Measurements from ENCODE around the gene DDN. TPM values are rescaled to one million over a fixed set of nuclear protein-coding genes. Genes with fewer than 3 reads are reported as not detected.

The DDN gene
- total and polyA plus RNA-seq, 8 donors, result 0.03 to 0.12 (median 0.06) TPM; not detected in 3

DNA sequence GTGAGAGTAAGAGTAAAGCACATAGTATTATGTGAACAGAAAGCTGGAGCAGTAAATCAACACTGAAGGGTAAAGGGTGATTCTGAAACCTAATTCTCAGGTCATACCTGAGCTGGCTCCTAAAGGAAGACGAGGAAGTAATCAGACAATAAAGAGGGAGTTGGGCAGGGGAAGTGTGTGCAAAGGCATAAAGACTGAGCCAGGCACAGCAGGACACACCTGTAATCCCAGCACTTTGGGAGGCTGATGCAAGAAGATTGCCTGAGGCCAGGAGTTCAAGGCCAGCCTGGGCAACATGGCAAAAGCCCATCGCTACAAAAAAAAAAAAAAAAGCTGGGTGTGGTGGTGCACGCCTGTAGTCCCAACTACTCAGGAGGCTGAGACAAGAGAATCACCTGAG is 51.4 kb downstream of the DDN start:
- Histone ChIP-seq H3K4me3 (no peak overlapping the region), H3K9me3 (no peaks in the 10 kb centered on the region), H3K36me3 (no peaks in the 10 kb centered on the region), H3K4me1 (no peaks in the 10 kb centered on the region), H3K27me3 (no peaks in the 10 kb centered on the region), H3K27ac (no peak overlapping the region)
- no peak for FAIRE-seq
- intact Hi-C loops (cut with DNase I), result no loop called here
- ATAC-seq, result peak in 1 of 4 donors; percentile 30
- WGBS, 2 donors, result 74 to 77% methylated on average over 3 of the region's 3 CpGs
- TF ChIP-seq, protein P1, sequence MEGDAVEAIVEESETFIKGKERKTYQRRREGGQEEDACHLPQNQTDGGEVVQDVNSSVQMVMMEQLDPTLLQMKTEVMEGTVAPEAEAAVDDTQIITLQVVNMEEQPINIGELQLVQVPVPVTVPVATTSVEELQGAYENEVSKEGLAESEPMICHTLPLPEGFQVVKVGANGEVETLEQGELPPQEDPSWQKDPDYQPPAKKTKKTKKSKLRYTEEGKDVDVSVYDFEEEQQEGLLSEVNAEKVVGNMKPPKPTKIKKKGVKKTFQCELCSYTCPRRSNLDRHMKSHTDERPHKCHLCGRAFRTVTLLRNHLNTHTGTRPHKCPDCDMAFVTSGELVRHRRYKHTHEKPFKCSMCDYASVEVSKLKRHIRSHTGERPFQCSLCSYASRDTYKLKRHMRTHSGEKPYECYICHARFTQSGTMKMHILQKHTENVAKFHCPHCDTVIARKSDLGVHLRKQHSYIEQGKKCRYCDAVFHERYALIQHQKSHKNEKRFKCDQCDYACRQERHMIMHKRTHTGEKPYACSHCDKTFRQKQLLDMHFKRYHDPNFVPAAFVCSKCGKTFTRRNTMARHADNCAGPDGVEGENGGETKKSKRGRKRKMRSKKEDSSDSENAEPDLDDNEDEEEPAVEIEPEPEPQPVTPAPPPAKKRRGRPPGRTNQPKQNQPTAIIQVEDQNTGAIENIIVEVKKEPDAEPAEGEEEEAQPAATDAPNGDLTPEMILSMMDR (IDR thresholded peaks at IDR 0.05), result no peak
- DNase-seq, result peak in 1 of 6 donors; percentile 4

DNA sequence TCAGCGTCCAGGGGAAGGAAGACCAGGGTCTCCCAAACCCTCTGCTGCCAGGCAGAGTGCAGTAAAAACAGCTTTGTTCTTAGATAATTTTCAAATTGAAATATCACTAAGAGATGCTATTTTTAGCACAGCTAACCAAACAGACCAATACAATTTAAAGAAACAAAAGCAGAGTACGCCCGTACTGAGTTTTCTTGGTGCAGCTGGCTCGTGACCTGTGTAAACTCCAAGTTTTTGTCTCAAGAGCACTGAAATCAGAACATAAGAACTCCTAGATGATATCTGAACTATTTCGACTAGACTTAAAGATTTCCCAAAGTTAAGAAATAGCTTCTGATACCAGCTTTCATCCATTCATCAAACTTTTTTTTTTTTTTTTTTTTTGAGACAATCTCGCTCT is 52.2 kb downstream of the DDN start:
- no peak for DNase-seq
- peak in 3 of 4 donors; percentile 15 to 49 (median 30) for ATAC-seq
- H3K9me3 ChIP-seq, result no peaks in the 10 kb centered on the region
- H3K4me3 ChIP-seq, result no peak overlapping the region
- no peaks in the 10 kb centered on the region for H3K36me3 ChIP-seq
- TF ChIP-seq, protein P1 (IDR thresholded peaks at IDR 0.05), result no peak
- 41 to 43% methylated on average over 6 of the region's 6 CpGs for WGBS, 2 donors
- H3K27me3 ChIP-seq, result no peaks in the 10 kb centered on the region
- H3K27ac ChIP-seq, result no peak overlapping the region
- FAIRE-seq, result no peak
- no peaks in the 10 kb centered on the region for H3K4me1 ChIP-seq
- intact Hi-C loops (cut with DNase I), result no loop called here

DNA sequence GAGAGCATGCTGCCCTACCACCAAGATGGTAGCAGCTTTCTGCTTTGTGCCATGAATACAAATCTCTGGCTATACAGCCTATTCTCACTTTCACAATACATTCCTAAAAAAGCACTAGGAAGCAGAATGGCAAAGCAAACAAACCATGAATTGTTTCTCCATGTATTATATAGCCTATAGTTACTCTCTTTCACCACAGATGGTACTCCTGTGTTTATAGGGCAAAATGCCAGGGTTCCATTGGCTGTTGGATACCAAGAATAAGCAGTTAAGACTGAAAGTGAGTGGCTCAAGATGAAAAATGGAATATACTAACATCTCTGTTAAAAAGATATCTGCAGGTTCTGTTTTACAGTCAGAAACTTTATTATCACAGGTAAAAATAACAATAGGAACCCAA is 53.0 kb downstream of the DDN start:
- ATAC-seq (no peak), DNase-seq (no peak), FAIRE-seq (no peak)
- H3K27me3 ChIP-seq, result no peaks in the 10 kb centered on the region
- no peak overlapping the region for H3K27ac ChIP-seq
- H3K36me3 ChIP-seq, result no peaks in the 10 kb centered on the region
- intact Hi-C loops (cut with DNase I), result no loop called here
- TF ChIP-seq, protein P1 (IDR thresholded peaks at IDR 0.05), result no peak
- no peaks in the 10 kb centered on the region for H3K9me3 ChIP-seq
- no peak overlapping the region for H3K4me3 ChIP-seq
- H3K4me1 ChIP-seq, result no peaks in the 10 kb centered on the region

Other genes starting within 250 kb of the DDN start
- 10 to 100 TPM; 12.9 to 29.0 (median 20.2) TPM for gene ADCY6, start 210.3 kb downstream of the DDN start, total RNA-seq
- gene ADCY6, start 210.3 kb downstream of the DDN start, polyA plus RNA-seq, result 10 to 100 TPM; 31.7 to 53.4 TPM
- 10 to 100 TPM in 1 of 6 donors, 1 to 10 TPM in 5; 1.3 to 16.3 (median 4.3) TPM for gene CACNB3, start 180.9 kb downstream of the DDN start, total RNA-seq
- gene CACNB3, start 180.9 kb downstream of the DDN start, polyA plus RNA-seq, result 1 to 10 TPM; 6.5 to 8.9 TPM
- 10 to 100 TPM; 25.9 to 49.3 (median 32.1) TPM for gene DDX23, start 147.2 kb downstream of the DDN start, total RNA-seq
- 10 to 100 TPM; 32.4 to 55.6 TPM for gene DDX23, start 147.2 kb downstream of the DDN start, polyA plus RNA-seq
- 1 to 10 TPM in 4 of 6 donors, under 1 TPM in 2; 0.74 to 6.3 (median 1.3) TPM for gene RND1, start 133.5 kb downstream of the DDN start, total RNA-seq
- 1 to 10 TPM; 2.7 to 4.2 TPM for gene RND1, start 133.5 kb downstream of the DDN start, polyA plus RNA-seq
- gene FKBP11, start 73.9 kb downstream of the DDN start, total RNA-seq, result 100 to 1,000 TPM in 4 of 6 donors, 10 to 100 TPM in 2; 70.9 to 144 (median 127) TPM
- gene FKBP11, start 73.9 kb downstream of the DDN start, polyA plus RNA-seq, result 100 to 1,000 TPM in 1 of 2 donors, 10 to 100 TPM in 1; 97.3 to 155 TPM
- gene ARF3, start 41.9 kb downstream of the DDN start, total RNA-seq, result 10 to 100 TPM; 45.1 to 96.0 (median 61.7) TPM
- gene ARF3, start 41.9 kb downstream of the DDN start, polyA plus RNA-seq, result 10 to 100 TPM; 29.5 to 42.1 TPM
- gene WNT10B, start 27.6 kb downstream of the DDN start, total RNA-seq, result under 1 TPM in 5 of 6 donors, not detected in 1; 0.08 to 0.31 (median 0.12) TPM
- gene WNT10B, start 27.6 kb downstream of the DDN start, polyA plus RNA-seq, result under 1 TPM; 0.34 to 0.59 TPM
- gene WNT1, start 21.1 kb downstream of the DDN start, total RNA-seq, result not detected
- gene WNT1, start 21.1 kb downstream of the DDN start, polyA plus RNA-seq, result not detected
- gene PRKAG1, start 19.4 kb upstream of the DDN start, total RNA-seq, result 10 to 100 TPM; 18.2 to 29.8 (median 24.1) TPM
- 10 to 100 TPM; 27.7 to 33.4 TPM for gene PRKAG1, start 19.4 kb upstream of the DDN start, polyA plus RNA-seq
- gene KMT2D, start 61.4 kb upstream of the DDN start, total RNA-seq, result 10 to 100 TPM; 35.8 to 53.0 (median 39.5) TPM
- gene KMT2D, start 61.4 kb upstream of the DDN start, polyA plus RNA-seq, result 10 to 100 TPM; 20.0 to 79.3 TPM
- gene RHEBL1, start 70.6 kb upstream of the DDN start, total RNA-seq, result under 1 TPM in 3 of 6 donors, not detected in 3; 0.14 to 0.25 (median 0.18) TPM
- gene RHEBL1, start 70.6 kb upstream of the DDN start, polyA plus RNA-seq, result under 1 TPM; 0.38 to 0.63 TPM
- under 1 TPM in 5 of 6 donors, not detected in 1; 0.03 to 0.53 (median 0.24) TPM for gene DHH, start 95.4 kb upstream of the DDN start, total RNA-seq
- gene DHH, start 95.4 kb upstream of the DDN start, polyA plus RNA-seq, result under 1 TPM; 0.11 to 0.14 TPM
- 10 to 100 TPM; 12.9 to 37.6 (median 20.4) TPM for gene LMBR1L, start 111.5 kb upstream of the DDN start, total RNA-seq
- gene LMBR1L, start 111.5 kb upstream of the DDN start, polyA plus RNA-seq, result 10 to 100 TPM; 46.6 to 76.5 TPM
- 100 to 1,000 TPM in 3 of 6 donors, 10 to 100 TPM in 3; 43.1 to 185 (median 108) TPM for gene TUBA1B, start 132.0 kb upstream of the DDN start, total RNA-seq
- gene TUBA1B, start 132.0 kb upstream of the DDN start, polyA plus RNA-seq, result 100 to 1,000 TPM in 1 of 2 donors, 10 to 100 TPM in 1; 92.0 to 214 TPM
- 10 to 100 TPM in 5 of 6 donors, 1 to 10 TPM in 1; 9.1 to 93.8 (median 21.4) TPM for gene TUBA1A, start 189.7 kb upstream of the DDN start, total RNA-seq
- 10 to 100 TPM; 31.1 to 86.8 TPM for gene TUBA1A, start 189.7 kb upstream of the DDN start, polyA plus RNA-seq

All from pancreas (tissue), 10 donors.